WTC11 (cell line): ENCODE results near the gene MACF1.

ENCODE experiments used
- ATF1 ChIP-seq: sonication (generic); formaldehyde crosslinking; IDR thresholded peaks from 2 replicates; pipeline ENCODE4 v1.8.1; 2023; ENCODE audit warnings: mild to moderate bottlenecking, moderate library complexity, missing genetic modification reagents
- ATF2 ChIP-seq: sonication (generic); formaldehyde crosslinking; IDR thresholded peaks from 2 replicates; pipeline ENCODE4 v1.8.1; 2022; ENCODE audit warnings: low read depth, missing genetic modification reagents, borderline replicate concordance
- CBFB ChIP-seq: sonication (generic); formaldehyde crosslinking; IDR thresholded peaks from 2 replicates; pipeline ENCODE4 v1.8.1; 2022; ENCODE audit warnings: mild to moderate bottlenecking, low read depth, missing genetic modification reagents
- CTCF ChIP-seq: fragments of 200-600 bp; IDR thresholded peaks from 2 replicates; pipeline ENCODE4 v1.8.0; 2022; ENCODE audit warnings: antibody characterized with exemption
- ZNF121 ChIP-seq: sonication (generic); formaldehyde crosslinking; IDR thresholded peaks from 2 replicates; pipeline ENCODE4 v1.8.0; 2023; ENCODE audit warnings: missing genetic modification reagents

DNA sequence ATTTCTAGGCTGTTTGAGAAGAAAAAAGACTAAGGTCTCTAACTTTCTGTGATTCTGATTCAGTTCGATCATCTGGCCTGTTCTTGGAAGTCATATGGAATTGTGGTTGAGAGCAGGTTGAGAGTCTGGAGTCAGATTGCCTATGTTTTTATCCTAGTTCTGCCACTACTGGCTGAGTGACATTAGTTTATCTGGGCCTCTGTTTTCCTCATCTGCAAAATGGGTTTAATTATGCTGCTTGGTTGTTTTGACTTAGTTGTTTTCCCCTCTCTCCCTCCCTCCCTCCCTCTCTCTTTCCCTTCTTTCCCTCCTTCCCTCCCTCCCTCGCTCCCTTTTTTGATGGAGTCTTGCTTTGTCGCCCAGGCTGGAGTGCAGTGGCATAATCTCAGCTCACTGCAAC, 6.2 kb downstream of the MACF1 start:
- TF ChIP-seq CTCF (no peak), CBFB (CRISPR knock-in tag) (no peak), ZNF121 (CRISPR knock-in tag) (no peak), ATF1 (CRISPR knock-in tag) (no peak), ATF2 (CRISPR knock-in tag) (no peak)
